22Rv1 (cell line): ENCODE data around the gene LTB4R.

Experiments used
- CTCF ChIP-seq: fragments of 450-650 bp; IDR thresholded peaks from 2 replicates; pipeline ENCODE4 v1.5.1; 2017; ENCODE audit warnings: mild to moderate bottlenecking
- ZFX ChIP-seq: fragments of 450-650 bp; IDR thresholded peaks from 2 replicates; pipeline ENCODE4 v1.6.1; 2017; ENCODE audit warnings: antibody characterized with exemption, borderline replicate concordance

- TF ChIP-seq CTCF (no peak), ZFX (no peak)
Observed at GRCh38 chr14:24363401-24363800, 52.1 kb downstream of the LTB4R start.
